ENCODE measurements around the gene BRINP2.

BRINP2 gene

GRCh38 chr1:177170756-177171535, at the start of gene BRINP2:
BRINP2 (plus strand) TSS chr1:177170958; CDS start chr1:177229877, 58,919 bp downstream.
- peak within 1 kb of the TSS; percentile 51 for H3K4me3 ChIP-seq (ENCODE audit: low read length)
- TF ChIP-seq CTCF (conservative IDR thresholded peaks at IDR 0.05; ENCODE audit: low read length), result no peak
- DNase-seq (ENCODE audit: low read depth), result peak; percentile 27

GRCh38 chr1:177122461-177123251, 48.1 kb upstream of the BRINP2 start:
- DNase-seq (ENCODE audit: low read depth), result no peak
- no peak for TF ChIP-seq CTCF (conservative IDR thresholded peaks at IDR 0.05; ENCODE audit: low read length)
- H3K4me3 ChIP-seq (ENCODE audit: low read length), result no peak overlapping the region

GRCh38 chr1:177124577-177125278, 46.0 kb upstream of the BRINP2 start:
- TF ChIP-seq CTCF (conservative IDR thresholded peaks at IDR 0.05; ENCODE audit: low read length), result no peak
- no peak overlapping the region for H3K4me3 ChIP-seq (ENCODE audit: low read length)
- DNase-seq (ENCODE audit: low read depth), result no peak

GRCh38 chr1:177126267-177126666, 44.5 kb upstream of the BRINP2 start:
- TF ChIP-seq CTCF (conservative IDR thresholded peaks at IDR 0.05; ENCODE audit: low read length), result no peak
- no peak overlapping the region for H3K4me3 ChIP-seq (ENCODE audit: low read length)

GRCh38 chr1:177128665-177129281, 42.0 kb upstream of the BRINP2 start:
- no peak for DNase-seq (ENCODE audit: low read depth)
- no peak for TF ChIP-seq CTCF (conservative IDR thresholded peaks at IDR 0.05; ENCODE audit: low read length)
- no peak overlapping the region for H3K4me3 ChIP-seq (ENCODE audit: low read length)

More at GRCh38 chr1:177126267-177126666, 44.5 kb upstream of the BRINP2 start:
- DNase-seq (ENCODE audit: low read depth), result no peak

GRCh38 chr1:177130451-177130945, 40.3 kb upstream of the BRINP2 start:
- H3K4me3 ChIP-seq (ENCODE audit: low read length), result no peak overlapping the region
- DNase-seq (ENCODE audit: low read depth), result no peak
- no peak for TF ChIP-seq CTCF (conservative IDR thresholded peaks at IDR 0.05; ENCODE audit: low read length)
